OCI-LY3 (cell line): ENCODE measurements around the gene SPEF1.

ENCODE experiments used
- H2AFZ ChIP-seq: fragments of 200-600, 300-600 bp; shearing (Covaris generic); 2 replicates; pipeline ENCODE4 v1.6.0; 2014; ENCODE audit warnings: antibody characterized with exemption, low read depth, low read length
- H3K27ac ChIP-seq: fragments of 200-600, 300-600 bp; sonication (generic); 2 replicates; pipeline ENCODE4 v1.5.1; 2014; ENCODE audit warnings: mild to moderate bottlenecking, low read length, moderate library complexity, mixed read lengths
- H3K27me3 ChIP-seq: fragments of 200-600, 300-600 bp; sonication (generic); 2 replicates; pipeline ENCODE4 v1.6.1; 2014; ENCODE audit warnings: low read depth, low read length, mixed read lengths
- H3K36me3 ChIP-seq: fragments of 200-600, 300-600 bp; sonication (generic); replicated peaks from 2 replicates; pipeline ENCODE3; 2014; ENCODE audit warnings: low read depth, low read length, mixed read lengths
- H3K4me1 ChIP-seq: fragments of 300-600, 200-600 bp; sonication (generic); 2 replicates; pipeline ENCODE4 v1.6.1; 2014; ENCODE audit warnings: low read length, mixed read lengths
- H3K4me2 ChIP-seq: fragments of 200-600, 300-600 bp; sonication (generic); 2 replicates; pipeline ENCODE4 v1.6.1; 2014; ENCODE audit warnings: low read length, mixed read lengths
- H3K4me3 ChIP-seq: fragments of 300-600, 200-600 bp; sonication (generic); 2 replicates; pipeline ENCODE4 v1.5.1; 2014; ENCODE audit warnings: antibody characterized with exemption, mild to moderate bottlenecking, low read length, moderate library complexity
- H3K79me2 ChIP-seq: fragments of 300-600, 200-600 bp; shearing (Covaris generic); 2 replicates; pipeline ENCODE4 v1.6.1; 2014; ENCODE audit warnings: mild to moderate bottlenecking, low read length, mixed read lengths
- H3K9ac ChIP-seq: fragments of 300-600, 200-600 bp; shearing (Covaris generic); 2 replicates; pipeline ENCODE4 v1.6.0; 2014; ENCODE audit warnings: mild to moderate bottlenecking, low read length, moderate library complexity
- H3K9me3 ChIP-seq: fragments of 200-600, 300-600 bp; shearing (Covaris generic); 2 replicates; pipeline ENCODE4 v1.6.1; 2014; ENCODE audit warnings: low read length, mixed read lengths; ENCODE audit not compliant: insufficient read depth
- H4K20me1 ChIP-seq: fragments of 200-600, 300-600 bp; sonication (generic); 2 replicates; pipeline ENCODE4 v1.6.1; 2016; ENCODE audit warnings: low read length, mixed read lengths; ENCODE audit not compliant: insufficient read depth
- CTCF ChIP-seq: fragments of 200-600, 300-600 bp; sonication (generic); IDR thresholded peaks from 2 replicates; pipeline ENCODE4 v1.5.1; 2014; ENCODE audit warnings: antibody characterized with exemption, low read length, low read depth
- EZH2phosphoT487 ChIP-seq: fragments of 200-600 bp; shearing (Covaris generic); IDR thresholded peaks from 2 replicates; pipeline ENCODE4 v1.6.1; 2018; ENCODE audit warnings: antibody characterized with exemption, mixed run types, low read depth

SPEF1 gene

GRCh38 chr20:3766422-3767109 is 14.7 kb downstream of the SPEF1 start:
- peak overlapping the region; percentile 77 for H3K4me2 ChIP-seq
- TF ChIP-seq CTCF (no peak), EZH2phosphoT487 (no peak)
- H4K20me1 ChIP-seq, result peaks cover 3% of the 10 kb centered on the region; the same call in 1 of the 2 replicates
- H3K9ac ChIP-seq, result peak overlapping the region; percentile 72
- no peaks in the 10 kb centered on the region for H3K9me3 ChIP-seq
- H3K4me3 ChIP-seq, result peak overlapping the region; percentile 82
- H3K4me1 ChIP-seq, result peaks cover 22% of the 10 kb centered on the region
- H2AFZ ChIP-seq, result peak overlapping the region; percentile 49; the same call in 1 of the 2 replicates
- H3K36me3 ChIP-seq, result no peaks in the 10 kb centered on the region
- H3K79me2 ChIP-seq, result peaks cover 31% of the 10 kb centered on the region
- H3K27ac ChIP-seq, result no peak overlapping the region
- H3K27me3 ChIP-seq, result no peaks in the 10 kb centered on the region

GRCh38 chr20:3765171-3765882 is 15.9 kb downstream of the SPEF1 start:
- H3K4me3 ChIP-seq, result no peak overlapping the region
- H3K4me1 ChIP-seq, result peaks cover 22% of the 10 kb centered on the region
- no peaks in the 10 kb centered on the region for H3K9me3 ChIP-seq
- H3K36me3 ChIP-seq, result no peaks in the 10 kb centered on the region
- H2AFZ ChIP-seq, result no peak overlapping the region
- no peak overlapping the region for H3K4me2 ChIP-seq
- H3K27ac ChIP-seq, result no peak overlapping the region
- H3K27me3 ChIP-seq, result no peaks in the 10 kb centered on the region
- no peak overlapping the region for H3K9ac ChIP-seq
- TF ChIP-seq CTCF, result no peak
- TF ChIP-seq EZH2phosphoT487, result no peak
- H4K20me1 ChIP-seq, result peaks cover 3% of the 10 kb centered on the region; the same call in 1 of the 2 replicates
- H3K79me2 ChIP-seq, result peaks cover 31% of the 10 kb centered on the region

DNA sequence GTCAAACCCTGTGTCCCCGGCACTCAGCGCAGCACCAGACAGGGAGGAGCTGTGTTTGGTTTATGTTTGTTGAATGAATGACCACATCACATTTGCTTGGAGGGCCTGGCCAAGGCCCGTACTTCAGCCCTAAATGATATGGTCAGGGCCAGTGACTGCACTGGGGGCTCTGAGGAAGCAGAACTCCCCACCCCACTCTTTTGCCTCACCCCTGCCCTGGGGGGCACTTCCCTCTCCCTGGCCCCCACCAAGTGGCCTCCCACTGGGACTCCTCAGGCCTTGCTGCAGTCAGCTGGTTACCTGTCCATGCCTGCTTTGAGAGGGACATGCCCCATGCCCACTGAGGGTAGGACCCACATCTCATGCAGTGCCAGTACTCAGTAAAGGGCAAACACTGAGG is 16.6 kb downstream of the SPEF1 start:
- no peaks in the 10 kb centered on the region for H3K36me3 ChIP-seq
- H3K4me3 ChIP-seq, result no peak overlapping the region
- no peaks in the 10 kb centered on the region for H3K9me3 ChIP-seq
- peaks cover 3% of the 10 kb centered on the region; the same call in 1 of the 2 replicates for H4K20me1 ChIP-seq
- H3K4me1 ChIP-seq, result peaks cover 22% of the 10 kb centered on the region
- peaks cover 31% of the 10 kb centered on the region for H3K79me2 ChIP-seq
- no peak overlapping the region for H3K27ac ChIP-seq
- H3K9ac ChIP-seq, result no peak overlapping the region
- H3K4me2 ChIP-seq, result no peak overlapping the region
- H2AFZ ChIP-seq, result no peak overlapping the region
- no peaks in the 10 kb centered on the region for H3K27me3 ChIP-seq
- no peak for TF ChIP-seq EZH2phosphoT487
- no peak for TF ChIP-seq CTCF
